Osteoblast (primary cell): ENCODE measurements around the gene TFRC. TPM values are rescaled to one million over a fixed set of nuclear protein-coding genes. Genes with fewer than 3 reads are reported as not detected.

ENCODE experiments used
- DNase-seq: peaks from one replicate; pipeline ENCODE4 v3.0.0; 2011; ENCODE audit warnings: low spot score, mixed read lengths; ENCODE audit not compliant: insufficient read length; ENCODE audit errors: missing footprints
- H2AFZ ChIP-seq: 2 replicates; pipeline ENCODE4 v1.6.0; 2011; ENCODE audit warnings: mild to moderate bottlenecking, low read length
- H3K27ac ChIP-seq: 2 replicates; pipeline ENCODE4 v1.5.1; 2011; ENCODE audit warnings: mild to moderate bottlenecking, low read depth, low read length, moderate library complexity
- H3K27me3 ChIP-seq: 2 replicates; pipeline ENCODE4 v1.6.0; 2012; ENCODE audit warnings: mild to moderate bottlenecking, control low read depth, inconsistent platforms, low read length, moderate library complexity; ENCODE audit not compliant: insufficient read depth
- H3K36me3 ChIP-seq: 2 replicates; pipeline ENCODE4 v1.5.1; 2011; ENCODE audit warnings: mild to moderate bottlenecking, low read length, control low read depth, moderate library complexity; ENCODE audit not compliant: insufficient read depth
- H3K4me1 ChIP-seq: 2 replicates; pipeline ENCODE4 v1.5.1; 2011; ENCODE audit warnings: mild to moderate bottlenecking, low read length, control low read depth, moderate library complexity; ENCODE audit not compliant: insufficient read depth
- H3K4me2 ChIP-seq: 2 replicates; pipeline ENCODE4 v1.6.0; 2011; ENCODE audit warnings: mild to moderate bottlenecking, low read length; ENCODE audit not compliant: insufficient read depth
- H3K4me3 ChIP-seq: fragments of 200-600 bp; sonication (generic); 3 replicates; pipeline ENCODE4 v1.5.1; 2012; ENCODE audit warnings: mild to moderate bottlenecking, low read length, inconsistent platforms; ENCODE audit not compliant: insufficient read depth
- H3K79me2 ChIP-seq: 2 replicates; pipeline ENCODE4 v1.6.0; 2012; ENCODE audit warnings: mild to moderate bottlenecking, low read length, control low read depth, inconsistent platforms; ENCODE audit not compliant: insufficient read depth
- H3K9me3 ChIP-seq: 2 replicates; pipeline ENCODE4 v1.5.1; 2011; ENCODE audit warnings: low read depth, low read length, control low read depth
- H4K20me1 ChIP-seq: 2 replicates; pipeline ENCODE4 v1.6.0; 2012; ENCODE audit warnings: mild to moderate bottlenecking, low read length, control low read depth; ENCODE audit not compliant: insufficient read depth
- total RNA-seq: library from RNA; depleted of rRNA; stranded (reverse); fragments of >200 nt; gene quantifications from 2 replicates; pipeline ENCODE4 v1.2.3, GENCODE V29; 2012
- TF ChIP-seq, protein P1 (sequence below): IDR thresholded peaks from 2 replicates; pipeline ENCODE4 v1.5.1; 2011; ENCODE audit warnings: mild to moderate bottlenecking, low read depth, low read length, moderate library complexity; ENCODE audit errors: extremely low read depth

The TFRC gene
- total RNA-seq, 1 donor = 139 TPM

DNA sequence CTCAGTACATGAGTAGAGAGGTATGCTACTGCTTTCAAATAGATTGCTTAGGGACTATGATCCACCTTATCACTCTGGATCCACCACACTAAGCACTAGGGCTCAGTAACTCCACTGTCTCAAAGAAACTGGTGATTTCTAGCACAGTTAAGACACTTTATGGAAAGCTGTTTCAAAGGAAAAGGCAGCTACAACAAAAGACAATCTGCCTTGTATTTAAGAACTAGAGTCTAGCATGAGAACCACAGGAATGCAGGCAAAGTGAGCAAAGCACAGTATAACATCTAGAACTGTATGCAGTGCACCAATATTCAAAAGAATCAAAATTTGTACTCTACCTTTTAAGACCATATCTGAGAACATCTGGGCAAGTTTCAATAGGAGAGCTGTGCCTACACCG, 17.9 kb downstream of the TFRC start:
- H3K9me3 ChIP-seq = no peaks in the 10 kb centered on the region
- peak overlapping the region; percentile 70 for H3K4me2 ChIP-seq
- no peaks in the 10 kb centered on the region for H4K20me1 ChIP-seq
- DNase-seq = no peak
- H3K36me3 ChIP-seq = peaks cover 66% of the 10 kb centered on the region
- H3K27me3 ChIP-seq = no peaks in the 10 kb centered on the region
- no peak overlapping the region for H3K4me3 ChIP-seq
- no peaks in the 10 kb centered on the region for H3K79me2 ChIP-seq
- peak overlapping the region; percentile 57 for H2AFZ ChIP-seq
- peaks cover 23% of the 10 kb centered on the region for H3K4me1 ChIP-seq
- H3K27ac ChIP-seq = peak overlapping the region; percentile 94
- TF ChIP-seq, protein P1, sequence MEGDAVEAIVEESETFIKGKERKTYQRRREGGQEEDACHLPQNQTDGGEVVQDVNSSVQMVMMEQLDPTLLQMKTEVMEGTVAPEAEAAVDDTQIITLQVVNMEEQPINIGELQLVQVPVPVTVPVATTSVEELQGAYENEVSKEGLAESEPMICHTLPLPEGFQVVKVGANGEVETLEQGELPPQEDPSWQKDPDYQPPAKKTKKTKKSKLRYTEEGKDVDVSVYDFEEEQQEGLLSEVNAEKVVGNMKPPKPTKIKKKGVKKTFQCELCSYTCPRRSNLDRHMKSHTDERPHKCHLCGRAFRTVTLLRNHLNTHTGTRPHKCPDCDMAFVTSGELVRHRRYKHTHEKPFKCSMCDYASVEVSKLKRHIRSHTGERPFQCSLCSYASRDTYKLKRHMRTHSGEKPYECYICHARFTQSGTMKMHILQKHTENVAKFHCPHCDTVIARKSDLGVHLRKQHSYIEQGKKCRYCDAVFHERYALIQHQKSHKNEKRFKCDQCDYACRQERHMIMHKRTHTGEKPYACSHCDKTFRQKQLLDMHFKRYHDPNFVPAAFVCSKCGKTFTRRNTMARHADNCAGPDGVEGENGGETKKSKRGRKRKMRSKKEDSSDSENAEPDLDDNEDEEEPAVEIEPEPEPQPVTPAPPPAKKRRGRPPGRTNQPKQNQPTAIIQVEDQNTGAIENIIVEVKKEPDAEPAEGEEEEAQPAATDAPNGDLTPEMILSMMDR = no peak

DNA sequence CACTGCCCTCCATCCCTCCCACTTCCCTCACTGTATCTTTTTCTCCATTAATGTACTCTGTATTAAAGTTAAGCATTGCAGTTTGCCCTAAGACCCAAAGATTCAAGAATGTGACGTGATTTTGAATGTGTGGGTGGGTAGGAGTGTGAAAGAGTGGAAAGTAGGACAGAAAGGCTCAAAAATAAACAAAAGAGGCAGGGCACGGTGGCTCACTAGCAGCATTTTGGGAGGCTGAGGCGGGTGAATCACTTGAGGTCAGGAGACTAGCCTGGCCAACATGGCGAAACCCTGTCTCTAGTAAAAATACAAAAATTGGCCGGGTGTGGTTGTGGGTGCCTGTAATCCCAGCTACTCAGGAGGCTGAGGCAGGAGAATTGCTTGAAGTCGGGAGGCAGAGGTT, 18.4 kb downstream of the TFRC start:
- peak overlapping the region; percentile 70 for H3K4me2 ChIP-seq

DNA sequence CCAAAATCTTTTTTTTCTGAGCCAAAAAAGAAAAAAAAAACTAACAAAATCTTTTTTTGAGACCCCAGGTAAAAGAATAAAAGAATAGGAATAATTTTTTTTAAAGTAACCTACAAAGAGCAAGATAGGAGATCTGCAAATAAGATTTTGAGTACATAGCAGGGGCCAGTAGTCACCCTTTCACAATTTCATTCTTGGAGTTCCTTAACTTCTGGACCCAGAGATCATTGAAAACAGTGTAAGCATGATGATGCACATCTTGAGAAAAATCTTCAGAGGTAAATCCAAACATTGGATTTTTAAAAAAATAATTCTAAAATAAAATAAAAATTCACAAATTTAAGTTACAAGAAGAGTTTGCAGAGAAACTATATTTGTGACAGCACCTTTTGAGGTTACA, 18.8 kb downstream of the TFRC start:
- no peaks in the 10 kb centered on the region for H3K27me3 ChIP-seq
- no peaks in the 10 kb centered on the region for H4K20me1 ChIP-seq
- DNase-seq = no peak
- no peak overlapping the region for H2AFZ ChIP-seq
- H3K36me3 ChIP-seq = peaks cover 65% of the 10 kb centered on the region
- H3K9me3 ChIP-seq = no peaks in the 10 kb centered on the region
- no peaks in the 10 kb centered on the region for H3K79me2 ChIP-seq
- H3K4me3 ChIP-seq = no peak overlapping the region
- peaks cover 23% of the 10 kb centered on the region for H3K4me1 ChIP-seq
- TF ChIP-seq, protein P1 = no peak
- H3K4me2 ChIP-seq = peak overlapping the region; percentile 70
- H3K27ac ChIP-seq = peak overlapping the region; percentile 94

More for the DNA sequence above, 18.4 kb downstream of the TFRC start:
- H3K36me3 ChIP-seq = peaks cover 64% of the 10 kb centered on the region
- H3K9me3 ChIP-seq = no peaks in the 10 kb centered on the region
- no peaks in the 10 kb centered on the region for H3K79me2 ChIP-seq
- H3K27me3 ChIP-seq = no peaks in the 10 kb centered on the region
- TF ChIP-seq, protein P1 = no peak
- peaks cover 23% of the 10 kb centered on the region for H3K4me1 ChIP-seq
- no peak overlapping the region for H3K4me3 ChIP-seq
- peak overlapping the region; percentile 94 for H3K27ac ChIP-seq
- H4K20me1 ChIP-seq = no peaks in the 10 kb centered on the region
- H2AFZ ChIP-seq = peak overlapping the region; percentile 57
- no peak for DNase-seq

DNA sequence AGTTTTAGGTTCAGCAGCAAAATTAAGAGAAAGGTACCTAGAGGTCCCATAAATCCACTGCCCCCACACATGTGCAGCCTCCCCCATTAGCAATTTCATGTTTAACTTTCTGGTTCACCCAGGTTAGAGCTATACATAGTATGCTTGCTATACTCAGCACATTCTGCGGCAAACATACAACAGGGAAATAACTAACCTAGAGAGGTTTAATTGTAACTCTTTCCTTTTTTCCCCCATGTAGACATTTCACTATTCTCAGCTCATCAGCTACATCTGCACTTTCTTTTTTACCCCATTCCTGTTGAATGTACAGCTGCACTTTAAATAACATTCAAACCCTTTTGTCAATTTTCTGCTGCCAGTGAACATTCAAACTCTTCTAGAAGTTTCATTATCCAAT, 21.1 kb downstream of the TFRC start:
- no peak overlapping the region for H3K4me3 ChIP-seq
- H3K79me2 ChIP-seq = no peaks in the 10 kb centered on the region
- no peak for DNase-seq
- TF ChIP-seq, protein P1 = no peak
- H3K4me1 ChIP-seq = peaks cover 23% of the 10 kb centered on the region
- no peak overlapping the region for H3K4me2 ChIP-seq
- no peak overlapping the region for H2AFZ ChIP-seq
- H4K20me1 ChIP-seq = no peaks in the 10 kb centered on the region
- H3K27me3 ChIP-seq = no peaks in the 10 kb centered on the region
- H3K9me3 ChIP-seq = no peaks in the 10 kb centered on the region
- peaks cover 61% of the 10 kb centered on the region for H3K36me3 ChIP-seq
- H3K27ac ChIP-seq = no peak overlapping the region
